ENCODE measurements around the gene CALY.
A peak's percentile ranks its signal among the peaks of the same experiment; 100 is the strongest.

Gene CALY

GRCh38 chr10:133351408-133352318, 15.0 kb upstream of the CALY start:
- DNase-seq (ENCODE audit: low read depth in 2 of 2) = no peak

GRCh38 chr10:133350950-133351329, 14.2 kb upstream of the CALY start:
- DNase-seq (ENCODE audit: low read depth in 2 of 2) = no peak

- no peak for DNase-seq (ENCODE audit: low read depth in 2 of 2)
These were observed 13.7 kb upstream of the CALY start for GRCh38 chr10:133350283-133350949.

DNA sequence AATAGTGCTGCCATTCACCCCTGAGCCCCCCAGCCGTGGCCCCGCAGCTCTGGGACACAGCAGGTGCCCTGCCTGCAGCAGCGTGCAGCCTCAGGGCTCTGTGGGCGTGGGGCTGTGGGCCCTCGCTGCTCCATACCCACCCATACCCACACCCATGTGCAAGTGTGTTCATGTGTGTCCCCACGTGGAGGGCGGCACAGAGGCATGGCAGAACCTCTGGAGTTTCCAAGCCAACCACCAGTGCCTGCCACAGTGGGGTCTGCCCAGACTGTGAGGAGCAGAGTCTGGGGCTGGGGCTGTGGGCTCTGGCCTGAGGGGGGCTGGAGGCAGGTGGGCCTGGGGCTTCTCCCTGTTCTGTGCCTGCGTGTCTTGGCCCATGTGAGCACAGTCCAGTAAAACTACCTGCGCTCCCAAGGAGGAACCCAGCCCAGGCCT, 12.9 kb upstream of the CALY start:
- no peak for DNase-seq (ENCODE audit: low read depth in 2 of 2)

DNA sequence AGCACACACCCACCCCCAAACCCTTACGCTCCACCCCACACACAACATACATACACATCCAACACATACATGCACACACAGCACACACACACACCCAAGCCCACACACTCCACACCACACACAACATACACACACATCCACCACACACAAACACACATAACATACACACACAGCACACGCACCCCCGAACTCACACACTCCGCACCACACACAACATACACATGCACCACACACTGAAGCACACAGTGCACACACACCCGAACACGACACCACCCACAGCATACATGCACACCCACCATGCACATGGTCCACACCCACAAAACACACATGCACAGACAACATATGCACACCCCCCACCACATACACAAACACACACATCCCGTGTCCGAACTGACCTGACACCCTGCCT, 12.5 kb upstream of the CALY start:
- DNase-seq (ENCODE audit: low read depth in 2 of 2) = no peak

DNA sequence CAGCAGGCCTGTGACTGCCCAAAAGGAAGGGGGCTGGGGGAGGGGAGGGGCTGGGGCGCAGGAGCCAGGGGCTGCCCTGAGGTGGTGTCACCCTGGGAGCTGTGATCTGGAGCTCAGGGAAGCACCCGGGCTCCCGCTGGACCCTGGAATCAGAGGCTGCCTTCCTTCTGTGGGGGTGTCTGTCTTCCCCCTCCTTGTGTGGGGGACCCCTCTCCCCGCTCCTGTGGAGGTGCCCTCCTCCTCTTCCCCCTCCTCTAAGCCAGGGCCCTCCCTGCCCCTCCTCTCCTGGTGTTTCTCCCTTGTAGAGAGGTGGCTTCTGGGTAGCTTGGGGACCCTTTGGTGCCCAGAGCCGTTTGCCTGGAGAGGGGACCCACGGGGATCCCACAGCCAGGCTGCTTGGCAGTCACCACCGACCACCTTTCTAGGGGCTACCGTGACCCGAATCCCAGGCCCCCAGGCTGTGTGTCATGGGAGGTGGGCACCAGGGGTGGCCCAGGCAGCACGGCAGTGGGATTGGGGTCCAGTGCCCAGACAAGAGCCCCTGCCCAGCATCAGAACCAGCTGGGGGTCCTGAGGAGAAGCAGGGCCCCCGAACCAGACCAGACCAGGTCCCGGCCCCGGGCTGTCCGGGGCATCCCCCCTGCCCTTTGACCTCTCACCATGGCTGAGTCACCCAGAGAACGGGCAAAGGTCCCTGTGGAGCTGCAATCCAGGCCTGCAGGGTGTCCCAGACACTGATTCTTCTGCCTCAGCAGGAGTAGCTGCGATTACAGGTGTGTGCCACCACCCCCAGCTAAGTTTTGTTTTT, 11.2 kb upstream of the CALY start:
- DNase-seq (ENCODE audit: low read depth in 2 of 2) = no peak

GRCh38 chr10:133346413-133346812, 9.7 kb upstream of the CALY start:
- no peak for DNase-seq (ENCODE audit: low read depth in 2 of 2)

- DNase-seq (ENCODE audit: low read depth in 2 of 2) = no peak
These were observed 7.5 kb upstream of the CALY start for GRCh38 chr10:133344236-133344635.

DNA sequence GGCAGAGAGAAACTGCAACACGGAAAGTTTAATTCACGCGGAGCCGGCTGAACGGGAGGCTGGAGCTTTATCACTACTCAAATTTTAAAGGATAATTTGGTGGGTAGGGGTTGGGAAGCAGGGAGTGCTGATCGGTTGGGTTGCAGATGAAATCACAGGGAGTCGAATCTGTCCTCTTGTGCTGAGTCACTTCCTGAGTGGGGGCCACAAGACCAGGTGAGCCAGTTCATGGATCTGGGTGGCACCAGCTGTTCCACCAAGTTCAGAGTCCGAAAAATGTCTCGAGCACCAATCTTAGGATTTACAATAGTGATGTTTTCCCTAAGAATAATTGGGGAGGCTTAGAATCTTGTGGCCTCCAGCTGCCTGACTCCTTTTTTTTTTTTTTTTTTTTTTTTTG, 6.9 kb upstream of the CALY start:
- DNase-seq (ENCODE audit: low read depth in 2 of 2) = no peak

DNA sequence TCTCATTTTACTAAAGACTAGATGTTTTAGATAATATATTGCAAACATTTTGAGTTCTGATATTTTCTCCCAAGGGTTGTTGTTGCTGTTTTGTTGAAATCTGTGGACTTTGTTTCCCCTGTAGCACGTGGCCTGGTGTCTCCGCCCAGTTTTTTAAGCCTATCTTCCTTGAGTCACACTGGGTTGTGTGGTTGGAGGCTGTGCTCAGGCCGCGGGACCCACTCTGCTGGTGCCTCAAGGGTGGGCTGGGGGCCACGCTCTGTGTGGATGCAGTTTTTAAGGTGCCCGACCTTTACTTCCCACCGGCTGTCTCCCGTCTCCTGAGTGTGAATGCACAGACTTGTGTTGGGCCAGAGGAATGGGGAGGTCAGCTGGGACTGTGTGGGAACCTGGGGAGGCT, 6.2 kb upstream of the CALY start:
- no peak for DNase-seq (ENCODE audit: low read depth in 2 of 2)

GRCh38 chr10:133341983-133342382, 5.3 kb upstream of the CALY start:
- DNase-seq (ENCODE audit: low read depth in 2 of 2) = no peak

- DNase-seq (ENCODE audit: low read depth in 2 of 2) = no peak
These were observed 3.1 kb upstream of the CALY start for GRCh38 chr10:133339708-133340380.

DNA sequence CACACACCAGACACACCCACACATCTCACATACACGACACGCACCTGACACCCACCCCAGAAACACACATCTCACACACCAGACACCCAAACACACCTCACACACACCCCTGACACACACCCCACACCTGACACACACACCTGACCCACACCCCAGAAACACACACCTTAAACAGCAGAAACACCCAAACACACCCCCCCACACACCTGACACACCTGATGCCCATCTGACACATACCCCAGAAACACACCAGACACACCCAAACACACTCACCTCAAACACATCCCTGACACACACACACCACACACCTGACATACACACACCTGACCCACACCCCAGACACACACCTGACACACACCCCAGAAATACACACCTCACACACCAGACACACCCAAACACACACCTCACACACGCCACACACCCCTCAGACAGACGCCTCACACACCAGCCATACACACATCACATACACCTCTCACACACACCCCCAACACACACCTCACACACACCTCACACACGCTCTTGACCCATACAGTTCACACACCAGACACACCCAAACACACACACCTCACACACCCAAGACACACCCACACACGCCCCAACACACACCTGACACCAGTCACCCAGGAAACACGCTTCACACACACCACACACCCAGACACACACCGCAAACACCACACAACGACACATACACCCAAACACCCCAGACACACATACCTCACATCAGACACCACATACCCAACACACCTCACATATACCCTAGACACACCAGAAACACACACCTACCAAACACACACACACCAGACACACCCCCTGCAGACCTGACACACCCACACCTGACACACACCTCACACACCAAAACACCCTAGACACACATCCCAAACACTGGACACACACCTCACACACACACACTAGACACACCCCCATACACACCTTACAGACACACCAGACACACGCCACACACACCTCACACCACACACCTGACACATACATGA, 1.7 kb upstream of the CALY start:
- no peak for DNase-seq (ENCODE audit: low read depth in 2 of 2)

DNA sequence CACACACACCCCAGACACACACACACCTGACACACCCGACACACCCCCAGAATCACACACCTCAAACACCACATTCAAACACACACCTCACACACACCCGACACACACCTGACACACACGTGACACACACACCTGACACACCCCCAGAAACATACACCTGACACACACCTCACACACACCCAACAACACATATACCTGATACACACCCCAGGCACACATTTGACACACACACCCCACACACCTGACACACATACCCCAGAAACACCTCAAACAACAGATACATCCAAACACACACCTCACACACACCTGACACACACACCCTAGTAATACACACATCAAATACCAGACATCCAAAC, 652 bp upstream of the CALY start:
- DNase-seq (ENCODE audit: low read depth in 2 of 2) = no peak

- no peak for DNase-seq (ENCODE audit: low read depth in 2 of 2)
These were observed 549 bp downstream of the CALY start for GRCh38 chr10:133336118-133336576.

DNA sequence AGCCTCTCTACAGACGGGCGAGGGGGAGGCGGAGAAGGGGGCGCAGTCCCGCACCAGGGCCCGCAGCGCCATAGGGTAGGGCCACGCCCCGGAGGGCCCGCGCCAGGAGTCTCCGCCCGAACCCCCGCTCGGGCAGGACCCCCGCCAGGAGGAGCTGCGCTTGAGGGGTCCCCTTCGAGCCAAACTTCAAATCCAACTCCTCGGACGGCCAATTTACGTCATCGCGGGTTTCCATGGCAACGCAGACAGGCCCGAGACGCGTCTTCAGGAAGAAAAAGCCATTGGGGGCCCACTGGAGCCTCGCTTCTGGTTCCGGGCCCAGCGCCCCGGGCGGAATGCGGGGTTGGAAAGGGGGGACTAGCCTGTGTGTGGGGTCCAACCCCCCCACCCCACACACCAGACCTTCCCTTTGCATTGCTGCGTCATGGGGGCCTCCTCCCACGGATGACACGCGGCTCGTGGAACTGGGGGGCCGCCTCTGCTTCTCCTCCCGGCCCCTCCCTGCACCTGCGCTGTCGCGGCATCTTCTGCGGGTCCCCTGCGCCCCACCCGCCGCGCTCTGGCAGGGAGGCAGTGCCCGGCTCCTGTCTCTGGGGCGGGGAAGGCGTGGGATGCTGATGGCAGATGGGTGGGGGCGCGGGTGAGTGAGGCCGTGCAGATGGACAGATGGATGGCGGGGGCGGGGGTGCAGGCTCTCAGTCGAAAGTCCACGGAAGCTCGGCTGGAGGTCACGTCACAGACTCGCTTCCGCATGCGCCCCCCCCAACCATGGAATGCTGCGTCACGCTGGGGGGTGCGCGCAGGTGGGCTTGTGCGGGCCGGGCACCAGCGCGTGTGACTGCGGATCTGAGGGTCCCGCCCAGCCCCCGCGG, 1.2 kb downstream of the CALY start:
- DNase-seq (ENCODE audit: low read depth in 2 of 2) = peak; percentile 56 to 59

DNA sequence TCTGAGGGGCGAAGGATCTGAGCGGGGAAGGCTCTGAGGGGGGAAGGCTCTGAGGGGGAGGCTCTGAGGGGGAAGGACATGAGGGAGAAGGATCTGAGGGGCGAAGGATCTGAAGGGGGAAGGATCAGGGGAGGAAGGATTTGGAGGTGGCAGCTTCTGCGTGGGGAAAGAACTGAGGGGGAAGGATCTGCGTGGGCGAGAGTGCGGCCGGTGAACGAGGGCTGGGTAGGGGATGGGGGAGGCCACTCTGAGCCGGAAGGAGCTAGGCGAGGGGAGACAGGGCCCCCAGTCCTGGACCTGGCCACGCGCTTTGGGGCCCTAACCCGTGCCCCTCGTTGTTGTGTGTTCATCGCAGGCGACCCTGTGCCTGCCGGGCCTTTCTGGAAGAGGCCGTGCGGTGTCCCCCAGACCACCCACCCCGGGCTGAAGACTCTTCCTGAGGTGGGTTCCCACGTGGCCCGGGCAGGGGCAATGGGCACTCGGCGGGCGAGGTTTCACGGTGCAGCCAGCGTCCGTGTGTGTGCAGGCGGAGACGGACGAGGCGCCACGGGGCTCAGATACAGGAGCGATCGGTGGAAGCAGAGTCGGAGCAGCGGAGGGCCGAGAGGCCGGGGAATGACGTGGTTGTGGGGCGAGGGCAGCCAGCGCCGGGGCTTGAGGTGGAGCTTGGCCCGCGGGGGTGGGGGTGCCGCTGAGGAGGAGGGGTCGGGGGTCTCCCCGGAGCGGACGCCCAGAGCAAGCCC, 2.0 kb downstream of the CALY start:
- no peak for DNase-seq (ENCODE audit: low read depth in 2 of 2)

DNA sequence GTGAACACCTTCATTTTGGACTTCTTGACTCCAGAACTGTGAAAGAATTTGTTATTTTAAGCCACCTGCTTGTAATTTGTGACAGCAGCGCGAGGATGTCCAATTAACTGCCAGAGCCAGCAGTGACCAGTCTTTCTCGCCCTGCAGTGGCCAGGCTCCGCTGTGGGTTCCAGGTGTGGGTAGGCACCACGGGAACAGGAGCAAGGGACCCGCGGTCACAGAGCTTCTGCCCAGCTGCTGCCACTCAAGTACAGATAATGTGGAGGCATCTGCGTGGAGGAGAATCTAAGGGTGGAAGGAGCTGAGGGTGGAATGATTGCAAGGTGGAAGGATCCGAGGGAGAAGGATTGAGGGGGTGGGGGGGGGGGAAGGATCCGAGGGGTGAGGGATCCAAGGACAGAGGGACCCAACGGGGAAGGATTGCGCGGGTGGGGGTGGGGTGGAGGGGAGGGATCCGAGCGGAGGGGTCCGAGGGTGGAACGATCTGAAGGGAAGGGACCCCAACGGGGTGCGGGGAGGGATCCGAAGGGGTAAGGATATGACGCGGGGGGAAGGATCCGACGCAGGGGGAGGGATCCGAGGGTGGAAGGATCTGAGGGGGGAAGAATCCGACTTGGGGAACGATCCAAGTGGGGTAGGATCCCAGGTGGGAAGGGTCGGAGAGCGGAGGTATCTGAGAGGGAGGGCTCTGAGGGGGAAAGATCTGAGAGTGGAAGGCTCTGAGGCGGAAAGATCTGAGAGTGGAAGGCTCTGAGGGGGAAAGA, 3.6 kb downstream of the CALY start:
- no peak for DNase-seq (ENCODE audit: low read depth in 2 of 2)
